IMR-90 (cell line): ENCODE results near the gene NGEF. TPM values are rescaled to one million over a fixed set of nuclear protein-coding genes. Genes with fewer than 3 reads are reported as not detected.

Experiments used
- ATAC-seq: fragments of 200-7000 bp; cut with Tn5 transposase; 2 replicates; pipeline ENCODE4 v1.9.1; 2020; ENCODE audit warnings: low read depth, mild to moderate bottlenecking, moderate library complexity
- BruUV-seq: library from RNA; stranded (reverse); fragments of 400-500 nt; replicated peaks from 2 replicates; lab custom pipeline; 2021; lab: Mats Ljungman, UMichigan
- CTCF ChIA-PET: fragments of 300-600 bp; formaldehyde crosslinking; extraction: SDS; loops from one replicate; lab custom pipeline; 2021; ENCODE audit warnings: antibody characterized with exemption; lab: Yijun Ruan, JAX
- POLR2A ChIA-PET: fragments of 300-600 bp; sonication (Branson Sonifier 250); formaldehyde crosslinking; loops from one replicate; lab custom pipeline; 2022; ENCODE audit warnings: antibody characterized with exemption; ENCODE audit not compliant: unreplicated experiment; lab: Charles Lee
- DNase-seq: peaks from one replicate; pipeline ENCODE4 v3.0.0; 2013
- H2AFZ ChIP-seq: replicated peaks from 2 replicates; pipeline ENCODE3; 2013; ENCODE audit warnings: low read length, mild to moderate bottlenecking; ENCODE audit not compliant: poor library complexity
- H2AK5ac ChIP-seq: 2 replicates; pipeline ENCODE4 v1.6.1; 2013; ENCODE audit warnings: low read depth, low read length, inconsistent platforms
- H2AK9ac ChIP-seq: replicated peaks from 2 replicates; pipeline ENCODE3; 2013; ENCODE audit warnings: mild to moderate bottlenecking, low read depth, low read length, moderate library complexity; ENCODE audit not compliant: poor library complexity
- H2BK120ac ChIP-seq: 2 replicates; pipeline ENCODE4 v1.6.1; 2013; ENCODE audit warnings: low read depth, low read length, inconsistent platforms
- H2BK15ac ChIP-seq: 3 replicates; pipeline ENCODE4 v1.6.1; 2013; ENCODE audit warnings: low read depth, low read length, inconsistent platforms
- H2BK20ac ChIP-seq: 2 replicates; pipeline ENCODE4 v1.6.1; 2013; ENCODE audit warnings: low read depth, mild to moderate bottlenecking, inconsistent platforms, low read length, moderate library complexity
- H2BK5ac ChIP-seq: 2 replicates; pipeline ENCODE4 v1.6.1; 2013; ENCODE audit warnings: mild to moderate bottlenecking, low read depth, low read length, inconsistent platforms; ENCODE audit not compliant: poor library complexity, severe bottlenecking
- H3K14ac ChIP-seq: replicated peaks from 2 replicates; pipeline ENCODE4 v1.6.1; 2013; ENCODE audit warnings: low read depth, low read length, inconsistent platforms
- H3K18ac ChIP-seq: 2 replicates; pipeline ENCODE4 v1.6.1; 2013; ENCODE audit warnings: low read depth, low read length, control low read depth
- H3K23ac ChIP-seq: 2 replicates; pipeline ENCODE4 v1.6.1; 2013; ENCODE audit warnings: low read depth, low read length, inconsistent platforms
- H3K27ac ChIP-seq: 2 replicates; pipeline ENCODE4 v1.5.1; 2013; ENCODE audit warnings: mild to moderate bottlenecking, control low read depth, low read length; ENCODE audit not compliant: insufficient read depth
- H3K27me3 ChIP-seq: 2 replicates; pipeline ENCODE4 v1.6.1; 2013; ENCODE audit warnings: low read length; ENCODE audit not compliant: control insufficient read depth, insufficient read depth
- H3K36me3 ChIP-seq: 2 replicates; pipeline ENCODE4 v1.6.1; 2013; ENCODE audit warnings: low read length, mixed read lengths; ENCODE audit not compliant: control insufficient read depth, insufficient read depth
- H3K4ac ChIP-seq: 2 replicates; pipeline ENCODE4 v1.6.1; 2013; ENCODE audit warnings: low read depth, low read length, inconsistent platforms
- H3K4me1 ChIP-seq: 2 replicates; pipeline ENCODE4 v1.6.1; 2013; ENCODE audit warnings: low read length, mixed read lengths; ENCODE audit not compliant: control insufficient read depth, insufficient read depth
- H3K4me2 ChIP-seq: 2 replicates; pipeline ENCODE4 v1.6.1; 2013; ENCODE audit warnings: low read depth, mild to moderate bottlenecking, control low read depth, low read length, moderate library complexity
- H3K4me3 ChIP-seq: 2 replicates; pipeline ENCODE4 v1.5.1; 2013; ENCODE audit warnings: low read depth, mild to moderate bottlenecking, control low read depth, low read length, moderate library complexity; ENCODE audit not compliant: insufficient read depth
- H3K56ac ChIP-seq: 2 replicates; pipeline ENCODE4 v1.6.1; 2013; ENCODE audit warnings: low read length, inconsistent platforms; ENCODE audit not compliant: insufficient read depth; ENCODE audit errors: extremely low read depth
- H3K79me1 ChIP-seq, 2 experiments: 2 replicates each; pipeline ENCODE4 v1.6.1; 2013; ENCODE audit warnings: low read length in 2 of 2, inconsistent platforms in 1 of 2, low read depth in 1 of 2
- H3K9ac ChIP-seq: 2 replicates; pipeline ENCODE4 v1.6.1; 2013; ENCODE audit warnings: low read depth, low read length, control low read depth
- H3K9me1 ChIP-seq: 2 replicates; pipeline ENCODE4 v1.6.1; 2013; ENCODE audit warnings: low read length, inconsistent platforms; ENCODE audit not compliant: insufficient read depth
- H3K9me3 ChIP-seq: 2 replicates; pipeline ENCODE4 v1.6.1; 2013; ENCODE audit warnings: low read length; ENCODE audit not compliant: control insufficient read depth, insufficient read depth
- H4K20me1 ChIP-seq: 2 replicates; pipeline ENCODE4 v1.6.1; 2013; ENCODE audit warnings: low read length, inconsistent platforms; ENCODE audit not compliant: insufficient read depth
- H4K5ac ChIP-seq: 2 replicates; pipeline ENCODE4 v1.6.1; 2013; ENCODE audit warnings: mild to moderate bottlenecking, low read depth, low read length, control low read depth
- H4K8ac ChIP-seq, 2 experiments: 2 replicates each; pipeline ENCODE4 v1.6.1; 2013; ENCODE audit warnings: low read depth in 2 of 2, low read length in 2 of 2, control low read depth in 1 of 2, inconsistent platforms in 1 of 2
- H4K91ac ChIP-seq: 2 replicates; pipeline ENCODE4 v1.6.1; 2013; ENCODE audit warnings: low read depth, low read length, inconsistent platforms; ENCODE audit not compliant: insufficient read depth
- BHLHE40 ChIP-seq: fragments of 150-350 bp; IDR thresholded peaks from 2 replicates; pipeline ENCODE4 v1.6.1; 2016; ENCODE audit warnings: mild to moderate bottlenecking, low read depth, low read length
- CEBPB ChIP-seq: IDR thresholded peaks from 2 replicates; pipeline ENCODE4 v1.6.1; 2012; ENCODE audit warnings: low read depth, low read length, improper control_type of control experiment
- CHD1 ChIP-seq: IDR thresholded peaks from 2 replicates; pipeline ENCODE4 v1.6.1; 2012; ENCODE audit warnings: low read depth, low read length, improper control_type of control experiment
- FOS ChIP-seq: fragments of 150-350 bp; IDR thresholded peaks from 2 replicates; pipeline ENCODE4 v1.6.1; 2016; ENCODE audit warnings: low read depth, low read length
- MAFK ChIP-seq: IDR thresholded peaks from 2 replicates; pipeline ENCODE4 v1.6.1; 2012; ENCODE audit warnings: low read depth, low read length, improper control_type of control experiment
- MAZ ChIP-seq: IDR thresholded peaks from 2 replicates; pipeline ENCODE4 v1.6.1; 2012; ENCODE audit warnings: low read depth, mild to moderate bottlenecking, low read length, improper control_type of control experiment, moderate library complexity, borderline replicate concordance
- MXI1 ChIP-seq: IDR thresholded peaks from 2 replicates; pipeline ENCODE4 v1.6.1; 2012; ENCODE audit warnings: low read depth, mild to moderate bottlenecking, low read length, moderate library complexity, borderline replicate concordance
- NFE2L2 ChIP-seq: fragments of 150-350 bp; IDR thresholded peaks from 2 replicates; pipeline ENCODE4 v1.6.1; 2016; ENCODE audit warnings: low read depth, mild to moderate bottlenecking, low read length
- POLR2A ChIP-seq: IDR thresholded peaks from 2 replicates; pipeline ENCODE4 v1.6.1; 2012; ENCODE audit warnings: mild to moderate bottlenecking, low read depth, low read length
- RAD21 ChIP-seq: IDR thresholded peaks from 2 replicates; pipeline ENCODE4 v1.6.1; 2012; ENCODE audit warnings: low read length, improper control_type of control experiment
- RCOR1 ChIP-seq: IDR thresholded peaks from 2 replicates; pipeline ENCODE4 v1.6.1; 2012; ENCODE audit warnings: mild to moderate bottlenecking, low read length, improper control_type of control experiment; ENCODE audit not compliant: insufficient replicate concordance
- RFX5 ChIP-seq: IDR thresholded peaks from 2 replicates; pipeline ENCODE4 v1.8.0; 2012; ENCODE audit warnings: low read depth, mild to moderate bottlenecking, low read length, moderate library complexity
- SMC3 ChIP-seq: fragments of 150-350 bp; IDR thresholded peaks from 2 replicates; pipeline ENCODE4 v1.6.1; 2016; ENCODE audit warnings: low read depth, mild to moderate bottlenecking, antibody characterized with exemption, low read length, moderate library complexity
- USF2 ChIP-seq: fragments of 150-350 bp; IDR thresholded peaks from 2 replicates; pipeline ENCODE4 v1.6.1; 2017; ENCODE audit warnings: mild to moderate bottlenecking, antibody characterized with exemption, low read length, low read depth
- WGBS, 2 experiments: methylation state at CpG; one replicate each; pipeline versions ENCODE4 v1.1.5 to v1.1.7; 2013; ENCODE audit warnings: missing lambda C conversion rate in 2 of 2; ENCODE audit not compliant: insufficient read length in 1 of 2; ENCODE audit errors: extremely low coverage in 2 of 2; 5-methylcytosine and 5-hydroxymethylcytosine counted together
- dilution Hi-C: fragments of 300-500 bp; cut with HindIII; formaldehyde crosslinking; loops from one replicate; pipeline ENCODE4 v1.14.3; 2018; ENCODE audit warnings: low sequenced_read_pairs; ENCODE audit not compliant: unreplicated experiment
- in situ Hi-C: fragments of 300-500 bp; cut with MboI; formaldehyde crosslinking; loops from 3 replicates; pipeline ENCODE4 v1.14.3; 2019; ENCODE audit warnings: low sequenced_read_pairs, inconsistent platforms, mixed read lengths
- intact Hi-C: fragments of 100-400 bp; cut with micrococcal nuclease; formaldehyde crosslinking; loops from 2 replicates; pipeline ENCODE4 v1.10.0; 2022
- polyA plus RNA-seq, 3 experiments: library from polyadenylated mRNA; depleted of rRNA; stranded (reverse); fragments of >200 nt; gene quantifications; 2 replicates each; pipeline ENCODE4 v1.2.3, GENCODE V29; 2012; ENCODE audit warnings: low replicate concordance in 1 of 3
- total RNA-seq: library from RNA; depleted of rRNA; stranded (reverse); fragments of >200 nt; gene quantifications from 2 replicates; pipeline ENCODE4 v1.2.3, GENCODE V29; 2012
- TF ChIP-seq, protein P1 (sequence below): conservative IDR thresholded peaks from 2 replicates; pipeline ENCODE4 v1.5.1; 2012; ENCODE audit warnings: mild to moderate bottlenecking, low read depth, low read length, improper control_type of control experiment
- TF ChIP-seq, protein P2 (sequence below): fragments of 150-350 bp; IDR thresholded peaks from 2 replicates; pipeline ENCODE4 v1.6.1; 2016; ENCODE audit warnings: low read depth, mild to moderate bottlenecking, low read length, moderate library complexity, borderline replicate concordance

The NGEF gene
- total and polyA plus RNA-seq, 2 of the 4 experiments (the other 2 are of a cell fraction): 1.1 to 1.7 TPM

DNA sequence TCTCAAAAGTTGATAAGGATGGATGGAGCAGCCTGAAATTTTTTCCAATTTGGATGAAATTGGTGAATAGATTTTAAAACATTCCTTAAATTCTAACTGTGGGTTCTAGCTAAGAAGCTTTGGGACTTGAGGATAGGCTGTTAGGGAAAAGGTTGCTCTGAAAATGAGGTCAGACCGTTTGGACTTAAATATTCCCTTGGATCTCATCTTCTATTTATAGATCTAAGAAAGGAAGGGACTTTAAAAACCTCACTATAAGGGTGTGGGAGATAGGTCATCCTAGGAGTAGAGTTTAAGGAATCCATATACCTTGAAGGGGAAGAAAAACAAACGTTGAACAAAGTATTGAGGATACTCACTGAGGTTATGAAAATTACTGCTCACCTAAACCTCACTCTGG, 160.4 kb downstream of the NGEF start:
- no TSS peak for BruUV-seq
- CTCF ChIA-PET: interaction anchor here (0.7 to 1.4 kb wide), 5 partner anchors 9 to 202 kb away, joined by 3 to 4 read pairs (median 3); no protein-coding TSS in a partner anchor
- H2BK15ac ChIP-seq: no peak overlapping the region
- no peak overlapping the region for H3K56ac ChIP-seq
- peaks cover 0 to 12% of the 10 kb centered on the region in 2 experiments; a peak in 2 of 4 replicates for H3K79me1 ChIP-seq
- H2AK9ac ChIP-seq: no peak overlapping the region
- no CpG with 5 or more reads among the region's 2 CpGs for WGBS, 2 experiments
- H4K5ac ChIP-seq: no peak overlapping the region
- no peak for ATAC-seq
- DNase-seq: no peak
- no peak overlapping the region for H3K9ac ChIP-seq
- in situ Hi-C loops: loop anchor here (5.0 to 10.0 kb wide), 2 partner anchors 202 to 400 kb away; partner anchors contain the start of gene ATG16L1
- no peak overlapping the region for H3K18ac ChIP-seq
- no peak for TF ChIP-seq RAD21
- TF ChIP-seq RFX5: no peak
- TF ChIP-seq FOS: no peak
- TF ChIP-seq POLR2A: no peak
- TF ChIP-seq, protein P1, sequence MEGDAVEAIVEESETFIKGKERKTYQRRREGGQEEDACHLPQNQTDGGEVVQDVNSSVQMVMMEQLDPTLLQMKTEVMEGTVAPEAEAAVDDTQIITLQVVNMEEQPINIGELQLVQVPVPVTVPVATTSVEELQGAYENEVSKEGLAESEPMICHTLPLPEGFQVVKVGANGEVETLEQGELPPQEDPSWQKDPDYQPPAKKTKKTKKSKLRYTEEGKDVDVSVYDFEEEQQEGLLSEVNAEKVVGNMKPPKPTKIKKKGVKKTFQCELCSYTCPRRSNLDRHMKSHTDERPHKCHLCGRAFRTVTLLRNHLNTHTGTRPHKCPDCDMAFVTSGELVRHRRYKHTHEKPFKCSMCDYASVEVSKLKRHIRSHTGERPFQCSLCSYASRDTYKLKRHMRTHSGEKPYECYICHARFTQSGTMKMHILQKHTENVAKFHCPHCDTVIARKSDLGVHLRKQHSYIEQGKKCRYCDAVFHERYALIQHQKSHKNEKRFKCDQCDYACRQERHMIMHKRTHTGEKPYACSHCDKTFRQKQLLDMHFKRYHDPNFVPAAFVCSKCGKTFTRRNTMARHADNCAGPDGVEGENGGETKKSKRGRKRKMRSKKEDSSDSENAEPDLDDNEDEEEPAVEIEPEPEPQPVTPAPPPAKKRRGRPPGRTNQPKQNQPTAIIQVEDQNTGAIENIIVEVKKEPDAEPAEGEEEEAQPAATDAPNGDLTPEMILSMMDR: no peak
- TF ChIP-seq SMC3: no peak
- TF ChIP-seq, protein P2, sequence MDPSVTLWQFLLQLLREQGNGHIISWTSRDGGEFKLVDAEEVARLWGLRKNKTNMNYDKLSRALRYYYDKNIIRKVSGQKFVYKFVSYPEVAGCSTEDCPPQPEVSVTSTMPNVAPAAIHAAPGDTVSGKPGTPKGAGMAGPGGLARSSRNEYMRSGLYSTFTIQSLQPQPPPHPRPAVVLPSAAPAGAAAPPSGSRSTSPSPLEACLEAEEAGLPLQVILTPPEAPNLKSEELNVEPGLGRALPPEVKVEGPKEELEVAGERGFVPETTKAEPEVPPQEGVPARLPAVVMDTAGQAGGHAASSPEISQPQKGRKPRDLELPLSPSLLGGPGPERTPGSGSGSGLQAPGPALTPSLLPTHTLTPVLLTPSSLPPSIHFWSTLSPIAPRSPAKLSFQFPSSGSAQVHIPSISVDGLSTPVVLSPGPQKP: no peak
- TF ChIP-seq MAZ: no peak
- no peak for TF ChIP-seq MXI1
- no peak for TF ChIP-seq RCOR1
- no peak for TF ChIP-seq BHLHE40
- TF ChIP-seq CHD1: no peak
- no peak for TF ChIP-seq MAFK
- TF ChIP-seq CEBPB: no peak
- no peak for TF ChIP-seq NFE2L2
- no peak for TF ChIP-seq USF2
- no peak overlapping the region for H3K4me2 ChIP-seq
- H2BK5ac ChIP-seq: no peak overlapping the region
- H3K27ac ChIP-seq: no peak overlapping the region
- H2AK5ac ChIP-seq: no peak overlapping the region
- H3K9me1 ChIP-seq: peaks cover 6% of the 10 kb centered on the region; the same call in 1 of the 2 replicates
- no peak overlapping the region for H2BK120ac ChIP-seq
- H3K36me3 ChIP-seq: peaks cover 32% of the 10 kb centered on the region
- no peak overlapping the region for H2BK20ac ChIP-seq
- dilution Hi-C loops: no loop called here
- intact Hi-C loops: loop anchor here (1.0 kb wide), 3 partner anchors 177 to 399 kb away; partner anchors contain the start of gene ATG16L1
- no peak overlapping the region for H4K91ac ChIP-seq
- H3K4ac ChIP-seq: no peak overlapping the region
- H4K20me1 ChIP-seq: peaks cover 4% of the 10 kb centered on the region; the same call in 1 of the 2 replicates
- H3K4me1 ChIP-seq: peaks cover 8% of the 10 kb centered on the region
- POLR2A ChIA-PET: no interaction called here
- H2AFZ ChIP-seq: no peak overlapping the region
- no peak overlapping the region for H3K23ac ChIP-seq
- no peak overlapping the region for H3K4me3 ChIP-seq
- no peak overlapping the region for H4K8ac ChIP-seq
- no peaks in the 10 kb centered on the region for H3K27me3 ChIP-seq
- H3K9me3 ChIP-seq: no peaks in the 10 kb centered on the region
- H3K14ac ChIP-seq: no peak overlapping the region
